Amniotic stem cell (primary cell): ENCODE measurements around the gene SSBP2.
A peak's percentile ranks its signal among the peaks of the same experiment; 100 is the strongest.

ENCODE experiments used
- DNase-seq: peaks from one replicate; lab custom pipeline; 2025; lab: John Stamatoyannopoulos, UW

SSBP2 gene

GRCh38 chr5:81751009-81751835, at the start of gene SSBP2:
TSS of gene SSBP2 (minus strand) at chr5:81751097. CDS start at chr5:81751042, 55 bp downstream.
- peak; percentile 97 for DNase-seq

- no peak for DNase-seq
Measured at GRCh38 chr5:81795666-81796065, 44.8 kb upstream of the SSBP2 start.

GRCh38 chr5:81794226-81794625, 43.3 kb upstream of the SSBP2 start:
- DNase-seq = no peak

GRCh38 chr5:81790336-81790735, 39.4 kb upstream of the SSBP2 start:
- DNase-seq = no peak

DNA sequence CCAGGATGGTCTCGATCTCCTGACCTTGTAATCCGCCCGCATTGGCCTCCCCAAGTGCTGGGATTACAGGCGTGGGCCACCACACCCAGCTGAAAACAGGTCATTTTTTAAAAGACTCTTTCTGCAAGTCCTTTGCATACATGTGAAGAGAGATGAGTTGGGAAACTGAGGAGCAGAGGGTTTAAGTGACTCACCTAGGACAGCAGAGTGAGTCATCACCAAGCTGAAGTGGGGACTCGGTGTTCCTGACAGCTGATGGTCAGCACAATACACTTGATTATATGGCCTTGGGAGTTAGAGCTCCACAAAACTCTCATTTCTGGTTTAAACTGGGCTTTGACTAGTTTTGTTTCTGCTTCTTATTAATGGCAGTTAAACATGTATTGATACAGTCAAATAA, 38.1 kb upstream of the SSBP2 start:
- DNase-seq = no peak

DNA sequence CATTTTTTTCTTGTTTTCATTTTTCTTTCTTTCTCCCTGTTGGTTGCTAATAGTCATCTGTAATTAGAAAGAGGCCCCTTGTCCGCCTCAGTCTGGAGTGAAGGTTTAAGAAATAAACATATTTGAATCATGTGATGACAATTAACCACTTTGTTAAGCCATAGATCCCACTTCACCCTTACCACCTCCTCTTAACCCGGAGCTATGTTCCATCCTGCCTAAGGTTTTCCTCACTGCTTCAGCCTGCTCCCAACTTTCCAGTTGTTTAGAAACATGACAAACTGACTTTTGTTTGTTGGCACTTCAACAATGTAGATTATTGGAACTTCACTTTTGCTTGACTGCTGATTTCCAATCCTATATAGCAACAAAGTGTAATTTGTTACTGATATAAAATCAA, 37.4 kb upstream of the SSBP2 start:
- no peak for DNase-seq

DNA sequence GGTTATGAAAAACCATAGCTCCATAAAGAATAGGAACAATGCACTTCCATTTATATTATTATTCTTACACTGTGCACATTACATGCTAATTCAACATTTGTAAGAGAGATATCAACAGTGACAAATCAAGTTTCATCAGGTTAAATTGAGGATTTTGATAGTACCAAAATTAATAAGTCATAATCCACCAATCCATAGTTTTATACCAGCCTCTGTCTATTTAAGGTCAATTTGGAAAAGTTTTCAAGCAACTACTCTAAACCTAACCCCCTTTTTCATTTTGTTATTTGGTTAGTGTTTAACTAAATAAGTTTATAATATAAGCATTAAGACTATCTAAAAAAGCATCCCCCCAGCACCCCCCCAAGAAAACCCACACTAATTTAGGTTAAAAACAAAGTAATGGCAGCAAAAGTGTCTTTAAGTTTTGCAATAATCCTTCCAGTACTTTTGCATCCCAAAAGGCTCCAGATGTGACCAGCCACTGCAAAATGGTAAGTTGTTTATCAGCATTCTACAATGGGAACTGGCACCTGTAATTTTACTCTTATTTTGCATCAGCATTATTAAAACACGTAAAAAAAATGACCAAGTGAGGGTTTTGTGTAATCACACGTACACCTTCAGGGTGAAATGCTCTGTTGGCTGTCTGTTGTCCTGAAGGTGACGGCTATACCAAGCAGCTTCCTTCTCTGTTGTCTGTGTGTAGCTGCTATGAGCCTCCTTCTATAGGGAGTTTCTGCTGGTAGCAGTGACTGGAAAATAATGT, 36.8 kb upstream of the SSBP2 start:
- DNase-seq = no peak

GRCh38 chr5:81786991-81787390, 36.1 kb upstream of the SSBP2 start:
- DNase-seq = no peak

GRCh38 chr5:81786496-81786895, 35.6 kb upstream of the SSBP2 start:
- DNase-seq = no peak

DNA sequence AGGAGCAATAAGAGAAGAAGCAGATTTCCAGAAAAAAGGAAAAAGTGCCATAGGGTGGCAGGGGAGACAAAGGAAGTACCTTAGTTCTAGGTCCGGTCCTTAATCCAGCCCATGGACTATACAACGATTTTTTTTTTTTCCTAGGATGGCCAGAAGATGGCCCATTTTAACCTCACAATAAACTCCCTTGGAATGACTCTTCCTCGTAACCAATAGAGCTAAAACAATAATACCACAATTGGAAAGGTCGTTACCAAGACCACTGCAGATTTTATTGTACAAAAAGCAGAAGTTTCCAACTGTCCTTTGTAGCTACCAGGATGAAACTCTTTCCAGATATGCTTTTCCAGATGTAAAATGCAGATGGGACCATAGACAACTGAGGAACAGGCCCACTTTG, 34.4 kb upstream of the SSBP2 start:
- DNase-seq = no peak

DNA sequence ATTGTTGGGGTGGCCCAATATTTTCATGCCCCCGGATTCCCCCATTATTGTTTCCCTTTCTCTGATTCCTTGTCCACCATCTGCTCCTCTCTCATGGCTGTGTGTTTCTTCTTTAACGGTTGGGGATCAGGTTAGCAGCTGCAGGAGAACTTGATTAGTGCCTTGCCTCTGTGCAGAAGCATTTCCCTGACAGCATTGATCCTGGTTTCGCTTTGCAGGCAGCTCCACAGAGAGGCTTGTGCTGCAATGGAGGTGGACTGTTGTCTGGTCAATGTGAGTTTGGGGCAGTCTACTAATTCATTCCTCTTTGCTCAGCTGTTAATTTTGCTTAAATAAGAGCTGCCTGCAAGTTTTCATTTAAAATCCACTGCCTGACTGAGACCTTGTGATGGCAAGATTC, 32.5 kb upstream of the SSBP2 start:
- DNase-seq = no peak

DNA sequence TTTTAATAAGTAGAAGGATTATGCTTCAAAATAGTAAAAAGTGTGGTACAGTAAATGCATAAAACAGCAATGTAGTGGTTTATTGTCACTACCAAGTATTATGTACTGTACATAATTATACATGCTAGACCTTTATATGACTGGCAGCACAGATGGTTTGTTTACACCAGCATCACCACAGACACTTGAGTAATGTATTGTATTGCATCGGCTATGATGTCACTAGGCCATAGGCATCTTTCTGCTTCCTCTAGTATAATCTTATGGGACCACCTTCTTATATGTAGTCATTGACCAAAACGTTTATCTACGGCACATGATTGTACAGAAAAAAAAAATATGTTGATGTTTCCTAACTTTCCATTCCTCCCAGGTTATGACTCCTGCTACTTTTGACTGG, 31.9 kb upstream of the SSBP2 start:
- DNase-seq = no peak

- DNase-seq = no peak
Measured at GRCh38 chr5:81779916-81780266, 29.0 kb upstream of the SSBP2 start.

DNA sequence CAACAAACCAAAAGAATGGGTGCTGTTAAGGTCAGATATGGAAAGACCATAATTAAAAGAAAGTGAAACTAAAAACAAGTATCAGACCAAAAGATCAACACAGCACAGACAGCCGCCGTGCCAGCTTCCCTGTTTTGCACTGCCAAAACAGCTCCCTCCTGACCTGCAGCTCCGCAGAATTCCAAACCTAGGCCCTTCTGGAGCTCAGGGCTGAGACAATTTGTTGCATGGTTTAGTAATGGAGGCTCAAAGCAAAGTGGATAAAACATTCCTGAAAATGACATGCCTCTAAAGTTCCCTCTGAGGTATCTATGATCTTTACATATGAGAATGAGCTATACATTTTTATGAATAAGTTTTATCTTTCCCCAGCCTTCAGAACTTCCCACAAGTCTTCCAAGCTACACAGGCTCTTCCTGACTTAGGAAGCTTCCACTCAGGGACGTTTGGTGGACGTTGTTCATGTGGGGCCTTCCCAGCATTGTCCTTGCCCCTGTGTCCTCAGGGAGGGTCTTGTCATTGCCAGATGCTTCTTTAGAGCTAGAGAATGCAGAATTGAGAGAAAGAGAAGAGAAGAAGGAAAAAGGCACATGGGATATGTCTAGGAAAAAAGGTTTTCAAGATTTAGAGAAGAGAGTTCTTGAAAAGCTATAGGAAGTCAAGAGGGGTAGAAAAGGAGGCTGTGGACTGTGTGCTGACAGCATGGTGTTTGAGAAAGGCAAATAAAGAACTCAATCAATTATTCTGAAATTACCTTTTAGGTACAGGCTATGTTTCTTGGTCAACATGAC, 28.4 kb upstream of the SSBP2 start:
- DNase-seq = no peak

DNA sequence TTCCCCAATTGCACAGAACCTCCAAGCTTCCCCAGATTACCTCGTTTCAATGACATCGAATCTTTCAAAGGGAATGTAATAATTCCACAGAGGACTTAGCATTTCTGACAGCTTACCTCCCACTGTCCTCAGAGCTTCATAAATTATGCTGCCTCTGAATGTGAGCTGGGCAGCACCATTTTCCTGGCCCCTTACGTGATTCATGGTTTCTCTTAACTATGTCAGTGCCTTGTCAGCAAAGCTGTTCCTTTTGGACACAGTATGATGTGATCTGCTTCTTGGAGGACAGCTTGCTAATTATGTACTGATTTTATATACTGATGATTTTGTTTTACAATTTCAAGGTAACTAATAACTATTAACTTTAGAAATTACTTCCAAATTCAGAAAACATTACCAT, 27.7 kb upstream of the SSBP2 start:
- DNase-seq = no peak

DNA sequence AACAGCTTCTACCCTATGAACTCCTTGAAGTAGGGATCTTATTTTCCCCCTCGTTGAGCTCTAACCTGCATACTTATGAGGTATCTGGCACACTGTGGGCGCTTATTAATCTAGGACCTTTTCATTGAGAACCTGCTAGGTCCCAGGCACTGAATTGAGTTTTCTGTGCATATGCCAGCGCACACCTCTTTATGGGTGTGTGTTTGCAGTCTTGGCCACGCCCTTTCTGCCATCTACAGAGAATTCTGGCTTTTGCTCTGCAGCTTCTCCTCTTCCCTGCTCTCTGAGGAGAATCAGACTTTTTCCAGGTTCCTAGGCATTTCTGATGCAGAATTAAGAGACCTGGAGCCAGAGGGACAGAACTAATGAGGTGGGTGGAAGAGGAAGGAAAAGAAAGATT, 25.4 kb upstream of the SSBP2 start:
- DNase-seq = no peak

GRCh38 chr5:81774374-81774773, 23.5 kb upstream of the SSBP2 start:
- no peak for DNase-seq

- DNase-seq = no peak
Measured at GRCh38 chr5:81773574-81773973, 22.7 kb upstream of the SSBP2 start.

GRCh38 chr5:81773161-81773560, 22.3 kb upstream of the SSBP2 start:
- no peak for DNase-seq

GRCh38 chr5:81772488-81772887, 21.6 kb upstream of the SSBP2 start:
- no peak for DNase-seq

GRCh38 chr5:81768935-81769452, 18.1 kb upstream of the SSBP2 start:
- peak; percentile 68 for DNase-seq

- no peak for DNase-seq
Measured at GRCh38 chr5:81767938-81768337, 17.0 kb upstream of the SSBP2 start.

DNA sequence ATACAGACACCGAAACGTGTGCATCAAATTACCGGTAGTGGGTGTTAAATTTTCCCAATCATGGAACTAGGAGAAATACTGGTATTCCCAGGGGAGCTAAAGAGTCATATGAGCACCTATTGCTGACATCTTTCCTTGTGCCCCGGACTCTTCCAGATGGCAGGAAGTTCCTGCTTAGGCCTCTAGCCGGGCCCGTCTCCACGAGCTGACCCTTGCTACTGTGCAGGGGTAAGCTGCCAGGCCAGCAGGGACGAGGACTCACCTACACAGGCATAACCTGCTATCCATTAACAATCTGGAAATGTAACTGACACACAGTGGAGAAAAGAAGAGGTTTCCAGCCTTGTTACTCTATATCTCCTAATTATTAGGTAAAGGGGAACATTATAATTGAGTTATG, 16.2 kb upstream of the SSBP2 start:
- no peak for DNase-seq
